Stimulated activated CD4-positive, alpha-beta T cell treated with anti-CD3 and anti-CD28 coated beads, TNF-alpha, amount 100 ng/mL, for 1 hour (primary cell): ENCODE data around the gene PXDC1.
"Not testable (repeated sequence)": the region's sequence is repeated elsewhere in the genome, so short reads cannot be mapped to it uniquely, and the experiment has no call there.

ENCODE experiments used
- DNase-seq, 3 donors: peaks; one replicate each; pipeline ENCODE4 v3.0.0-alpha.2; 2020; ENCODE audit warnings: low read depth in 3 of 3, low spot score in 1 of 3

The PXDC1 gene

DNA sequence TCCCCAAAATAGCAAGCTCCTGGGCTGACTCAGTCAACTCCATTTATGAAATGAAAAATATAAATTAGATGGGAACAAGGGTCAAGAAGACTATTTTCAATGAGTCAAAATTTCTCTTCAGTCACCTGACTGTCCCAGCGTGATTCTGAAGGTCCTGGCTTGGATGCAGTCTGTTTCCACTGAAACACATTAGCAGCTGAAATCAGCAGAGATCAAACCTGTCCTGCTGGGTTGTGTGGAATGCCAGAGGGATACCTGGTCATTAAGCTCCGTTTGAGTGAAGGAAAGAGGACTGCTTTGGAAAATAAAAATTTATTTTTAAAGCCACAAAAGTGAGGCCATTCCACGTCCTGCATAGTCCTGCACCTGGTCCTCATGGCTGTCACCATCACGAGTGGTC lies 37.4 kb downstream of the PXDC1 start:
- DNase-seq = no peak

- no peak for DNase-seq
These were observed 38.5 kb downstream of the PXDC1 start for GRCh38 chr6:3712827-3713665.

DNA sequence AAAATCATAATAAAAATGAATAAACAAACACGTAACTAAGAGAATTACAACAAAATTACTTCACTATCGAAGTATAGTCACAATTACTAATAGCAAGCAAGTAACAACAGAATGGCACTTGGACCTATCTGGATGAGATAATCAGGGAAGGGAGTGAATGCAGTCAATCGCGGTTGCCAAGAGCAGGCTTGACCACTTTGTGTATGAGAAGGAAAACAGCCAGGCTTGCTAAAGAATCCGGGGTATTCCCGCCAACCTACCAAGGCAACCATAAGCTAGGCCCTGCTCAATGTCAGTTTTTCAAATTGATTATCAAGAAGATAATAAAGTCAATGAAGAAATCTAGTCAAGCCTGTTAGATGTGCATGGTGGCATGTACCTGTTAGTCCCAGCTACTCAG lies 39.7 kb downstream of the PXDC1 start:
- DNase-seq = no peak

DNA sequence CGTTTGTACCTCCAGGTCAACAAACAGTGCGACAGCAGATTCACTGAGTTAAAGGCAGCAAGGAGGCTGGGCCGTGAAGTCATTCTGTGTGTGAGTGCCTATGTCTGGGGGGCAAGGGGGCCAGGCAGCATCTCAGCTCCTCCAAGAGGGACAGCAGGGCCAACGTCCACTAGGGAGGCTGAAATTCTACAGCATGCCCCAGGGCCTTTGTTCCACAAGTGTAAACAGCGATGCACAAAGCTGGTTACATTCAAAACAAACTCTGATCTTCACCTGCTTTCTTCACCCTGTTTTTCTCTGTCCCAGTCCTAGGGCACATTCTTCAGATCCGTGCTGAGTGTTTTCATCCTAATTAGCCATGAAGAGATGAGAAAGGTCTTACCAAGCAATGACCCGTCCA lies 41.1 kb downstream of the PXDC1 start:
- DNase-seq = no peak

- no peak for DNase-seq
These were observed 43.0 kb downstream of the PXDC1 start for GRCh38 chr6:3708540-3708939.

GRCh38 chr6:3707751-3708412 lies 43.6 kb downstream of the PXDC1 start:
- DNase-seq = no peak

DNA sequence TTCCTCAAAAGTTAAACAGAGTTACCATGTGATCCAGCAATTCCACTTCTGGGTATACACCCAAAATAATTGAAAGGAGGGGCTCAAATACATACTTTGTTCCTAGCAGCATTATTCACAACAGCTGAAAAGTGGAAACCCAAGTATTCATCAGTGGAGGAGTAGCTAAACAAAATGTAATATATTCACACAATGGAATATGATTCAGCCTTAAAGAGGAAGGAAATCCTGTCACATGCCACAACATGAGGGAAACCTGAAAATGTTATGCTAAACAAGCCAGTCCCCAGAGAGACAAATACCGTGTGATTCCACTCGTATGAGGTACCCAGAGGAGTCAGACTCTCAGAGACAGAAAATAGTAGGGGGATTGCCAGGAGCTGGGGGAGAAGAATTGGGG lies 44.5 kb downstream of the PXDC1 start:
- no peak for DNase-seq

DNA sequence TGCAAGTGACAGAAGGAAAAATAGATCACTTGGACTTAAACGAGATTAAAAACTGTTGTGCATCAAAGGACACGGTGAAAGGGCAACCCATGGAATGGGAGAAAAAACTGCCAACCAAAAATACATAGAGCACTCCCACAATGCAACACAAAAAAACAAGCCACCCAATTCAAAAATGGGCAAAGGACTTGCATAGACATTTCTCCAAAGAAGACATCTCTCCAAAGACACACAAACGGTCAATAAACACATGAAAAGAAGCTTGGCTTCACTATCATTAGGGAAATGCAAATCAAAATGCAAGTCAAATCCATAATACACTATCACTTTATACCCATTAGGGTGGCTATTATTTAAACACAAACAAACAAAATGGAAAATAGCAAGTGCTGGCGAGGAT lies 45.0 kb downstream of the PXDC1 start:
- DNase-seq = no peak

DNA sequence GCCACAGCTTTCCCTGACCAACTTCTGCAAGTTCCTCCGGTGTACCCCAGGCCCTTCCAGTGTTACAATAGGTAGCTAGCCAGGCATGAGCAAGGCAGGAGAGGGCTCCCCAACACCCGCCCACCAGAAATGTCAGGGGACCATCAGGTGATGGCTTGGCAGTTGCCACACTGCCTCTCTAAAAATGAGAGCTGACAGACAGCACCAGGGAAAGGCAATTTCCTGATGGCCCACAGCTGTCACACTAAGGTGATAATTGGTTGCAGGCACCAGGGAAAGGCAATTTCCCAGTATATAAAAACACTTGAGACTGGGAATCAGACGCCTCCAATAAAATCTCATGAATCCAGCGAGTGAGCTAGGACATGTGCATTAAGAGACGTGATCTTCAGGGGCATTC lies 49.9 kb downstream of the PXDC1 start:
- DNase-seq = no peak

- DNase-seq = no peak
These were observed 52.3 kb downstream of the PXDC1 start for GRCh38 chr6:3699231-3699630.

DNA sequence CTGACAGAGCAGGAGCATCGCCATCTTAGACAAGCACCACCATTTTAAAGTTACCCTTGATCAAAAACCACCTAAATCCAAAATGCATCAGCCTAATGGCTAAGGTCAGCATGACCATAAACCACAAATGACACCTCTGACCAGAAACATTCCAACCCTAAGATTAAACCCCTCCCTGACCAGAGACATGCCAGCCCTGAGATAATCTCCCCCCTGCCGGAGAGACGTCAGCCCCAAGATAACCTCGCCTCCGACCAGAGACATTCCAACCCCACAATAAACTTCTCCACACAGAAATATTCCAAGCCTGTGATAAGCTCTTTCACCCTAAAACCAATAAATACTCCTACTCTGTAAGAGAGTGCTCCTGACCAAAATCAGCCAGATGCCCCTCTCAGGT lies 53.5 kb downstream of the PXDC1 start:
- DNase-seq = no peak

DNA sequence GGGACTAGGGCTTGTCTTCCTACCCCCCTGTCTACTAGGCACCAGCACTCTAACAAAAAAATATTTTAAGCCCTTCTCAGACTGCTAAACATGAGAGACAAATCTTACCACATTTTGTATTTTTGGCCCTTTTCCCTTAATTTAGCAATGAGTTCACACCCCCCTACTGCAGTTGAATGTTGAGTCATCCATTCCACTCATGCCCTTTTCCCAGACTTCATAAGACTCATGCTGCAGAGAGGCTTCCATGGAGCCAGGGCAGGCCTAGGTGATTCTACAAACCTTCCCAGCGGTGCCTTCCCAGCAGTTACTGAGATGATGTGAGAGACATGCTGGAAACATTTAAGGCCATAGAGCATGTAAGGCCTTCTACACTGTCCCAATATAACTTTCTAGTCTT lies 53.9 kb downstream of the PXDC1 start:
- DNase-seq = no peak

DNA sequence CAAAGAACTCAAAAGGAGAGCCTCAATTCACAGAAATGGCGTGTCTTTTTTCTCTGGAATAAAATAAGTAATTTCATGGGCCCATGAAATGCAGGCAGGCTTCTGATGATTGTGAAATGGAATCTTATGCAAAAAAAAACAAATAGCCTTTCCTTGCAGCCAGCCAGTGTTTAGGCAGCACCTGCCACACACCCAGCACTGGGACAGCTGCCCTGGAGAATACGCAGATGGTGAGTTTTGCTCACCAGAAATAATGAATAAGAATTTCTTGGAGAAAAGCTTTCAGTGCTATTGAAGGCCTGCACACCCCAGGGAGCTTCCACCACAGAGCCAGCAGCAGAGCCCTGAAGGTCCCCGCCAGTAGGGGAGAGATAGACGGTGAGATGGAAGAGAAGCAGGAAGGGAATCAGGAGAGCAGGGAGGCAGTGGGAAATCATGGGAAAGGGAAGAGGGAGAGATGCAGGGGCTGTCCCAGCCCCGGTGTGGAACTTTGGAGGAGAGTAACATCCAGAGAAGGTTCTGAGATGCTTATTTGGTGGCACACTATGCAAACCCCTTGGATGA lies 54.9 kb downstream of the PXDC1 start:
- DNase-seq = no peak

GRCh38 chr6:3695065-3695817 lies 56.3 kb downstream of the PXDC1 start:
- no peak for DNase-seq

GRCh38 chr6:3693831-3694230 lies 57.7 kb downstream of the PXDC1 start:
- no peak for DNase-seq

- no peak for DNase-seq
These were observed 61.0 kb downstream of the PXDC1 start for GRCh38 chr6:3690506-3690905.

- no peak for DNase-seq
These were observed 63.7 kb downstream of the PXDC1 start for GRCh38 chr6:3687847-3688246.

DNA sequence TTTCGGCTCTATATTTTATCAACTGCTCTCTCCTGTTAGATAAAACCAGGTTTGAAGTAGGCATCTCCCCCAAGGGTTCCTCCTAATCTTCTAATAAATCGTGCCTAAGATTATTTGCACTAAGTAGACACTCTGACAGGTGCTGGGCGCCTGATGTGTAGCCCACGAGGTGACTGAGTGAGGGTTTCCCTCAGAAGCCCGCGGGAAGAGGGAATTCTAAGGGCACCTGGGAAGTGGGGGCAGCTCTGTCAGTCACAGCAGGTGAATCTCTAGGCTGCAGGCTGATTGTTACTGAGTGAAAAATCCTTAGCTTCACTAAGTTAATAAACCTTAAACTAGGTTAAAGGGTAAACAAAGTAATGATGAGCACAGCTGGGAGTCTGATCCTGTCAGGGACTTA lies 68.2 kb downstream of the PXDC1 start:
- DNase-seq = no peak

DNA sequence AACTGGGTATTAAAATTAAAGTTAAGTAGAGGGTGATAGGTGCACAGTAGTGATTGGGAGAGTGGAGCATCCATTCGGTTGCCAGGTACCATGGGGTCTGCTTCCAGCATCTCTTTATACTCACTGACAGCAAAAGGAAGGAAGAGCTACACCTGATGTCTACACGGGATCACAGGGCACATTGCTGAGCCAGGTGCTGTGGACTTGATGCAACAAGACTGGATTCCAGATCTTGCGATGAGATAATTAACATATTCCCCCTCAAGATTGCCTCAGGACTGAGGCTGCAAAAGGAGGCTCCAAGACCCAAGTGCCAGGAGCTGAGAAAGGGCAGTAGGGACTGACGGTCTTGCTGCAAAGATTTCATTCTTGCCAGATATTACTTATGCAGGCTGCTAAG lies 72.6 kb downstream of the PXDC1 start:
- no peak for DNase-seq

- not testable (repeated sequence) for DNase-seq
These were observed 73.8 kb downstream of the PXDC1 start for GRCh38 chr6:3677751-3678150.

GRCh38 chr6:3677351-3677750 lies 74.2 kb downstream of the PXDC1 start:
- DNase-seq = not testable (repeated sequence)
